GM21390 (cell line): Measurements from ENCODE around the gene TMEM245.

Experiments
- ATAC-seq: cut with Tn5 transposase; IDR thresholded peaks from one replicate; pipeline ENCODE4 v1.9.1; 2021; ENCODE audit not compliant: unreplicated experiment

TMEM245 gene

GRCh38 chr9:109107402-109108240 lies 12.1 kb downstream of the TMEM245 start:
- no peak for ATAC-seq

GRCh38 chr9:109101810-109102209 lies 17.9 kb downstream of the TMEM245 start:
- ATAC-seq = peak; percentile 72

DNA sequence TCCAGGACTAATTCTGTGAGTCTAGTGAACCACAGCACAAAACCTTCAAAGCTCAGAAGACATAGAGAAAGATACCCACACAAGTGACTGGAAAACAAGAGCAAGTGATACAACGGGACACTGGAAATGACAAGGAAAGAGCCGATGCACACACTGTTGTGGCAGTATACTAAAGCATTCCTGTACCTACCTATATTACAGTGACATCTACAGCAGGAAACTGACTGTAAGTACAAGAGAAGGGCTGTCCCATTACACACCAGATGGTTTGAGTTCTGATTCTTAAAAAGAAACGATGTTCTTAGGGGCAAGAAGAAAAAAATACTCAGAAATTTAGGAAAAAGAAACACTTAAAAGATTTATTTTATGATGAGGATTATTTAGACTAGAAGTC lies 18.5 kb downstream of the TMEM245 start:
- ATAC-seq = no peak

- no peak for ATAC-seq
These were observed 19.1 kb downstream of the TMEM245 start for GRCh38 chr9:109100543-109101201.

DNA sequence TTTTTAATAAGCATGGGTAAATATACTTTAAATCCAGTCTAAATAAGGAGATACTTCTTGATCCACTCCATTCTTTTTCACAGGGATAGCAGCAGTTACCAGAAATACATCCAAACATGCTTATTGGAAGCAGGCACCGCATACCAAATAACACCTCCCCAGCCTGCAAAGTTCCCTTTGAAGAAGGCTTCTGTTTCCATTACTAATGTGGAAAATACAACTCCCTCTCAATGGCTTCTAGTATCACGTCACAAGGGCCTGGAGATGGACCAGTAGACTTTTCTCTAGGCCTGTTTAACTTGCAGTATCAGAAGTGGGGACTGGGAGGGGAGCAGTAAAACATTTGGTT lies 20.8 kb downstream of the TMEM245 start:
- ATAC-seq = no peak

DNA sequence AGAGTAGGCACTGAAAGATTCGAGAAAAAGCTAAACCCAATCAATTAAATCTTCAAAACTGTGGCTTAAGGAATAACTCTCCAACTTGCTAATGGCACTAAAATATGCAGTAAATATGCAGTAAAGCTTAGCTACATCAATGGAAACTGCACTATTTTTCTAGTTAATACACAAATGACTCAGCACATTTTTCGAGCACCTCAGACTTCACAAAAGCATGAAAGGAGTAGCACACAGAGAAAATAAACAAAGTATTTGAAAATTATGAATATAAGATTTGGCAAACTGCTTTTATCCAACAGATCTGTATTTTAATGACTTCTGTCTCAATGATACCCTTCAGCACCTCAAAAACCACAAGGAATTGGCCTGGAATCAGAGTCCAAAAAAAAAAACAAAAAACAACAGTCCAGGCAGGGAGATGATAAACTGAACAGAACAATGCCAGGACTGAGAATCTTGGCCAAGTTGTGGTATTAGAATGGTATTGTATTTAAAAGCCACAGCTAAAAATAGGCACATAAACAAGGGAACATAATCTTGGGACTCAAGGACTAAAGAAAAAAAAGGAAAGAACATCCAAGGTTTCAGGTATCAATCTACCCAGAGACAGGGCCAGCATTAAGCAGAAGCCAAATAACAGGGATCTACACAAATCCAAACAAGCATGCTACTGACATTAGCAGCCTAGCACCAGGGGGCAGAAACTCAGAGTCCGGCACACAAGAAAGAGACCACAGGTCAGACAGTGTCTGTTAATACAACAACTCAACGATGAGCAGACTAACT lies 21.4 kb downstream of the TMEM245 start:
- no peak for ATAC-seq

DNA sequence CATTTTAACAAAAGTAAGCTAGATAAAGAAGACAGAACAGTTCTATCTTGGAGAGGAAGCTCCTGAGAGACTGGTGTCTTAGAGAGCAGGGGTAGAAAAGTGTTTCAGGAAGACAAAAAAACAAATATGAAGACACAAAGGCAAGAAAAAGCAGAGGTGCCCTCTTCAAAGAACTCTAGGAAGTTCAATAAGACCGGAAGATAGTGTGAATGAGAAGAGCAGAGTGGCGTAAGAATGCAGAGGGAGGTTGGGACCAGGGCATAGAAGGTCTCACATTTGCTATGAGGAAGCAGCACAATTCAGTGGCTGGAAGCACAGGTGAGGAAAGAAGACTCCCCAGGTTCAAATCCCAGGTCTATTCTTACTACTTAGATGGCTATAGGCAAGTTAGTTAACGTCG lies 22.6 kb downstream of the TMEM245 start:
- ATAC-seq = no peak

- ATAC-seq = no peak
These were observed 24.4 kb downstream of the TMEM245 start for GRCh38 chr9:109095321-109095720.

DNA sequence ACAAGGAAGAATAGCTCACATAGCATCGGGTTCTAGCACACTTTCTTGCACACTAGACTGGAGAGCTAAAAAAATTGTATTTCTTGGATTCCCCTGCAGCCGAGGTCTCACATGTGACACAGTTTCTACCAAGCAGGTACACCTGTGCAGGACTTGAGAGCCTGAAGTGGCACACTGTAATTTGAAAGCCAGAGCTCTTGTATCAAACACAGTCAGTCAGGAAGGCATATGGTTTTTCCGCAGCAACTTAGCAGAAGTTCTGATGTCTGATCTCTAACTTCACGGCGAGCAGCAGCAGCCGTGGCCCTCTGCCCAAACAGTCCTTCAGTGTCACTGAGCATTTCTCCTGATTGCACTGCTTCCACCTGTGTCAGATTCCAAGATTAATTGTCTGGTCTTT lies 25.5 kb downstream of the TMEM245 start:
- no peak for ATAC-seq

DNA sequence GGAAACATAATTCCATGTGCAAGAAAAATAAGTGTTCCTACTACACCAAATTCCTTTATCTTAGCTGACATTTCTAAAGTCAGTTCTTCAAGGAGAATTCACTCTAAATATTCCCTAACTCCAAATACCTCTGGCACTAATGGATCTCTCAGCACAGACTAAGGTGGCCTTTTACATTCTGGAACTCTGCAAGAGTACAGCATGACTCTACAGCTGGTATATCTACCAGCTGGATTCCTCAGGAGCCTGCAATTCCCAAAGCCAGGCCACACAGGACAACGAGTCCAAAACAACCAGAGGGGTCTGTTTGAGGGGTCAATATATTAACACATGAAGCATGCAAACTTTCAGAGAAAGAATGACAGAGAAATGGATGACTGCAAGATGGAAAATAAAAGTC lies 27.2 kb downstream of the TMEM245 start:
- no peak for ATAC-seq

DNA sequence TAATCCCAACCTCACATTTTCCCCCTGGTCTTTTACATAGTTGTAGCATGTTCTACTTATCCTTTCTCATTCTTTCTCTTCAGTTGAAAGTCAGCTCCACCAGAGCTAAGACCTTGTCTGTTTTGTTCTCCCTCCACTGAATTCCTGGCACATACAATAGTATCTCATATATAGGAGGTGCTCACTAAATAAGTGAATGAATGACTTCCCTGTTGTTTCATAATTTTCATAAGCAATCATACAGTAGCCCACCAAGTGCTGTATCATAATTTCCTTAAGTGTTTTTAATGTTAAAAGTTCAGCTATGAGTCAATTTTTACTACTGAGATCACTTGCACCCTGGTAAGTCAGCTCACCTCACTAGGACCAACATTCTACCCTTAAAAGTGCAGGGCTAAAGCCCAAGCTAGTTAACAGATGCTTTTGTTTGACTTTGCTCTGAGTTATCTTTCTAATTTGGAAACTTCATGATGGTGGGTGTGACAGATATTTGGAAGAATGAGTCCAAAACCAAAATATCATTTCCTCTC lies 27.6 kb downstream of the TMEM245 start:
- ATAC-seq = no peak

GRCh38 chr9:109088221-109088620 lies 31.5 kb downstream of the TMEM245 start:
- ATAC-seq = no peak

- ATAC-seq = no peak
These were observed 32.0 kb downstream of the TMEM245 start for GRCh38 chr9:109087795-109088194.

DNA sequence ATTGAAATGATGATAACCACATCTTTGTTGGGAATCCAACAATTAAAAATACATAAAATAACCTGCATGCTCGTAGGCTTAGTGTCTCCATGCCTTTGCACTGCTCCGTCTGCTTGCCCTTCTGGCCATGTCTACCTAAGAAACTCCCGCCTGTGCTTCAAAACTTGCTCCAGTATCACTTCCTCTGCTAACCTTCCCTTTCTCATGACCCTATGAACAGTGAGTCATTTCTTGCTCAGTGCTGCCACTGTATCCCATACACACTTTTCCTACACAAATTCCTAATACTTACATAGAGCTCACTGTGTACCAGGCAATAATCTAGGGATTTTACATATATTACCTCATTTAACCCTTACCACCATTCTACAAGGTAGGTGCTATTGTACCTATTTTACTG lies 33.5 kb downstream of the TMEM245 start:
- ATAC-seq = peak; percentile 89

GRCh38 chr9:109085510-109085909 lies 34.2 kb downstream of the TMEM245 start:
- no peak for ATAC-seq

DNA sequence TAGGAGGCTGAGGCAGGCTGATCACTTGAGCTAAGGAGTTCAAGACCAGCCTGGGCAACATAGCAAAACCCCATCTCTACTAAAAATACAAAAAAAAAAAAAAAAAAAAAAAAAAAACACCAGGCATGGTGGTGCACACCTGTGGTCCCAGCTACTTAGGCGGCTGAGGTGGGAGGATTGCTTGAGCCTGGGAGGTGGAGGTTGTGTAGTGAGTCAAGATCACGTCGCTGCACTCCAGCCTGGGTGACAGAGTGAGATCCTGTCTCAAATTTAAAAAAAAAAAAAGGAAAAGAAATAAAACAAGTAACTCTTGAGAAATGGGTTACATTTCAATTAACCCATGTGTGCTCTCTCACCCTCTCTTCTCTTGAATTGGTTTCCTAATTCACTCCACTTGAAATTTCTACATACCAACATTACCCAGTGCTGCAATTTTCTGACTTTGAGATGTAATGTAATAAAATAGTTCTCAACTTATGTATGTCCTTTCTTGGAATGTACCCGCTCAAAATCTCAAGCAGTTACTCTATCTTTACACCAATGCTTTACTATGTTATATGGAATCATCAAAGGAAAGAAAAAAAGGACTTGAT lies 35.8 kb downstream of the TMEM245 start:
- no peak for ATAC-seq

GRCh38 chr9:109083141-109083540 lies 36.6 kb downstream of the TMEM245 start:
- no peak for ATAC-seq

GRCh38 chr9:109082091-109082620 lies 37.6 kb downstream of the TMEM245 start:
- no peak for ATAC-seq

DNA sequence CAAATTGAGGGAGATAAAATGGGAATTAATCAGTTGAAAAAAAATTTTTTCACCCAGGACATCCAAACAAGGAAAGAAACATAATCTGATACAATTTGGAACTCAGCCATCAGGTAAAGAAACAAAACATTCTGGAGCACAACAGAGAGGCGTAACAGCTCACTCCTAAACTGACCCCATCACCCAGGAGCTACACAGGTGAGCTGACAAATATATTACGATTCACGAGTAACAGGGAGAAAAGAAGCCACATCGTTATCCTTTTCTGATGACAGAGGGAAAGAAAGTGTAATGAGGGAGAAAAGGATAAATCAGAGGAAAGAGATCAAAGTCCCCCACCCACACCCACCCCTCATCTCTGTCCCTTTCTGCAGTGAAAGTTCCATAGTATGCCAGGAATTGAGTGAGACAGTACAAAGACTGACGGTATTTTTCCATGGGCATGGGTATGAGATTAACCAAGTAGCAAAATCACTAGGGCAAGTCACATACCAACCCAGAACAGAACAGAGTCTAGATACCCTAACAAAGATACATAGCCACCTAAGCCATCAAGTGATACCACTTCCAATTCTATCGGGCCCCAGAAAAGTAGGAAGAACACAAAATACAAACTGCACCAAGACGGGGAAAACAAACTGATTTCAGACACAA lies 45.4 kb downstream of the TMEM245 start:
- no peak for ATAC-seq

DNA sequence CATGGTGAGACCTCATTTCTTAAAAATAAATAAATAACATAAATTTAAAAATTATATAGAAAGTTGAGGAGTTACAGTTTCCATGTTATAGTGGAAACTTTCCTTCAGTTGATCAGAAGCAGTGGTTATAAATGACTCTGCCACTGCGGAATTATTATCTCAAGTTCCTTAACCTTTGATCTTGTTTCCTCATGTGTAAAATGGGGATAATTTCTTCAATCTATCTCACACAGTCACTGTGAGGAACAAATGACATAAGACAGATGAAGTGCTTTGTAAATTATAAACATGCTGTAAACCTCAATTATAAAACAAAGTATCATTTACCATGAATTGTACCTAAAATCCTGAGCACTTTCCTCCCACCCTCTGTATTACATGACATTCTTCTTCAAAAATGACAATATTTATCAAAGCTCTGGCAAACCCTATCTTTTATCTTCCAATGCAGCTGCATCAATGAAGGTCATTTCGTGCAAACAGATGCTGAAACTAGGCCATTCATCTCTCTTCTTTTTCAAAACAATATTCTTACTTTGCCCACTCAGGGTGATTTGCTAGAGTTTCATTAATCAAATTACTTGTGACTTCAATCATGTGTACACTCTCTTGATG lies 46.8 kb downstream of the TMEM245 start:
- no peak for ATAC-seq
